ENCODE data around the gene MAP3K20.

- TF ChIP-seq CTCF (IDR thresholded peaks at IDR 0.05; ENCODE audit: extremely low read depth in 1 of 2, insufficient read depth in 1 of 2, low read depth in 1 of 2, low read length in 2 of 2) (no peak), JUN (IDR thresholded peaks at IDR 0.05; ENCODE audit: borderline replicate concordance, insufficient read depth, insufficient read length, low read depth) (no peak), POLR2AphosphoS5 (IDR thresholded peaks at IDR 0.05; ENCODE audit: insufficient read depth, low read depth, low read length) (no peak)
Observed at GRCh38 chr2:173136067-173136466, 60.4 kb downstream of the MAP3K20 start.
